SK-N-SH treated with all-trans-retinoic acid at 6 μM for 48 hours (cell line): ENCODE measurements around the gene MIS18A.

Source experiments
- ATAC-seq: fragments of 200-7000 bp; cut with Tn5 transposase; 3 replicates; pipeline ENCODE4 v1.9.1; 2020; ENCODE audit warnings: mild to moderate bottlenecking, moderate library complexity
- ARNTL ChIP-seq: fragments of 450-650 bp; formaldehyde crosslinking; IDR thresholded peaks from 2 replicates; pipeline ENCODE4 v1.5.0; 2020; ENCODE audit warnings: low read depth, mild to moderate bottlenecking, moderate library complexity, borderline replicate concordance
- BACH2 ChIP-seq: fragments of 250-450 bp; sonication (Bioruptor Pico); IDR thresholded peaks from 2 replicates; pipeline ENCODE4 v1.9.0; 2021; ENCODE audit warnings: mild to moderate bottlenecking, borderline replicate concordance
- CSDC2 ChIP-seq: fragments of 250-450 bp; sonication (Bioruptor Pico); IDR thresholded peaks from 2 replicates; pipeline ENCODE4 v1.5.0; 2020; ENCODE audit warnings: mild to moderate bottlenecking, moderate library complexity
- ESRRG ChIP-seq: fragments of 250-450 bp; sonication (Bioruptor Pico); IDR thresholded peaks from 2 replicates; pipeline ENCODE4 v1.6.1; 2021; ENCODE audit warnings: mild to moderate bottlenecking
- GLIS3 ChIP-seq: fragments of 250-450 bp; sonication (Bioruptor Pico); IDR thresholded peaks from 2 replicates; pipeline ENCODE4 v1.5.0; 2020; ENCODE audit warnings: mild to moderate bottlenecking, moderate library complexity
- ISL1 ChIP-seq: fragments of 250-450 bp; sonication (Bioruptor Pico); IDR thresholded peaks from 2 replicates; pipeline ENCODE4 v2.1.2; 2022; ENCODE audit warnings: mild to moderate bottlenecking, moderate library complexity
- OSR1 ChIP-seq: fragments of 250-450 bp; sonication (Bioruptor Pico); IDR thresholded peaks from 2 replicates; pipeline ENCODE4 v1.8.0; 2022; ENCODE audit warnings: moderate library complexity, mild to moderate bottlenecking, inconsistent platforms
- PPARA ChIP-seq: fragments of 250-450 bp; sonication (Bioruptor Pico); IDR thresholded peaks from 2 replicates; pipeline ENCODE4 v1.5.0; 2020; ENCODE audit warnings: mild to moderate bottlenecking, borderline replicate concordance
- SNAI2 ChIP-seq: fragments of 250-450 bp; sonication (Bioruptor Pico); IDR thresholded peaks from 2 replicates; pipeline ENCODE4 v1.5.0; 2020; ENCODE audit warnings: mild to moderate bottlenecking, moderate library complexity
- TCF4 ChIP-seq: fragments of 250-450 bp; sonication (Bioruptor Pico); IDR thresholded peaks from 2 replicates; pipeline ENCODE4 v1.8.0; 2021; ENCODE audit warnings: mild to moderate bottlenecking, moderate library complexity, borderline replicate concordance
- TOX ChIP-seq: fragments of 250-450 bp; sonication (Bioruptor Pico); IDR thresholded peaks from 2 replicates; pipeline ENCODE4 v1.8.0; 2021; ENCODE audit warnings: mild to moderate bottlenecking, moderate library complexity, borderline replicate concordance
- ZC3H10 ChIP-seq: fragments of 250-450 bp; sonication (Bioruptor Pico); IDR thresholded peaks from 2 replicates; pipeline ENCODE4 v1.5.1; 2021; ENCODE audit warnings: mild to moderate bottlenecking, moderate library complexity
- ZFP3 ChIP-seq: fragments of 250-450 bp; sonication (Bioruptor Pico); IDR thresholded peaks from 2 replicates; pipeline ENCODE4 v1.5.0; 2020; ENCODE audit warnings: mild to moderate bottlenecking, moderate library complexity
- ZFP30 ChIP-seq: fragments of 450-650 bp; formaldehyde crosslinking; IDR thresholded peaks from 2 replicates; pipeline ENCODE4 v1.5.0; 2022; ENCODE audit warnings: mild to moderate bottlenecking, moderate library complexity
- ZNF565 ChIP-seq: fragments of 450-650 bp; formaldehyde crosslinking; conservative IDR thresholded peaks from 2 replicates; pipeline ENCODE4 v1.5.0; 2020; ENCODE audit warnings: low read depth, mild to moderate bottlenecking, moderate library complexity
- ZNF70 ChIP-seq: fragments of 450-650 bp; formaldehyde crosslinking; IDR thresholded peaks from 2 replicates; pipeline ENCODE4 v1.5.0; 2020; ENCODE audit warnings: mild to moderate bottlenecking, moderate library complexity
- ZNF8 ChIP-seq: fragments of 450-650 bp; formaldehyde crosslinking; IDR thresholded peaks from 2 replicates; pipeline ENCODE4 v1.5.0; 2020; ENCODE audit warnings: mild to moderate bottlenecking, moderate library complexity
- TF ChIP-seq, protein P1 (sequence below): fragments of 250-450 bp; sonication (Bioruptor Pico); IDR thresholded peaks from 2 replicates; pipeline ENCODE4 v1.5.1; 2021; ENCODE audit warnings: mild to moderate bottlenecking, moderate library complexity
- TF ChIP-seq, protein P2 (sequence below): fragments of 250-450 bp; sonication (Bioruptor Pico); IDR thresholded peaks from 2 replicates; pipeline ENCODE4 v1.8.0; 2020; ENCODE audit warnings: mild to moderate bottlenecking, moderate library complexity, borderline replicate concordance
- TF ChIP-seq, protein P3 (sequence below): fragments of 250-450 bp; sonication (Bioruptor Pico); IDR thresholded peaks from 2 replicates; pipeline ENCODE4 v1.5.0; 2020; ENCODE audit warnings: mild to moderate bottlenecking, moderate library complexity
- TF ChIP-seq, protein P4 (sequence below): fragments of 250-450 bp; sonication (Bioruptor Pico); IDR thresholded peaks from 2 replicates; pipeline ENCODE4 v1.5.1; 2020; ENCODE audit warnings: low read depth, mild to moderate bottlenecking, moderate library complexity

MIS18A gene

DNA sequence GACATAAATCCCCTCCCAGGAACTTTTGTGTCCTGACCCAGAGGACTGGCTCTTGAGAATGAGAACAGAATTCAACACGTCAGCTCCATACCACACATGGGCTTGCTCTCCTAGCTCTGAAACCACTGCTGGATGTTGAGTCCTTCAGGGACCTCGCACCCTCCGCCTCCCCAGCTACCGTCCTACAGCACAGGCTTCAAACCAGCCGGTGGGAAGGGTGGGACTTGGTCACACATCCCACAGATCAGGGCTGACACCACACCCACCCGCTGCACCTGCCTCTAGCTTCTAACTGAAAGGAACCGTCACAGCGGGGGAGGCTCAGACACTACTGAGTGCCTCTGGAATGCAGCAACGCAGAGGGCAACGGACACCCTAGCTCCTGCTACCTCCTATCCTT is 43.8 kb upstream of the MIS18A start (continued):
- TF ChIP-seq BACH2 (CRISPR knock-in tag), result no peak
- TF ChIP-seq, protein P1, sequence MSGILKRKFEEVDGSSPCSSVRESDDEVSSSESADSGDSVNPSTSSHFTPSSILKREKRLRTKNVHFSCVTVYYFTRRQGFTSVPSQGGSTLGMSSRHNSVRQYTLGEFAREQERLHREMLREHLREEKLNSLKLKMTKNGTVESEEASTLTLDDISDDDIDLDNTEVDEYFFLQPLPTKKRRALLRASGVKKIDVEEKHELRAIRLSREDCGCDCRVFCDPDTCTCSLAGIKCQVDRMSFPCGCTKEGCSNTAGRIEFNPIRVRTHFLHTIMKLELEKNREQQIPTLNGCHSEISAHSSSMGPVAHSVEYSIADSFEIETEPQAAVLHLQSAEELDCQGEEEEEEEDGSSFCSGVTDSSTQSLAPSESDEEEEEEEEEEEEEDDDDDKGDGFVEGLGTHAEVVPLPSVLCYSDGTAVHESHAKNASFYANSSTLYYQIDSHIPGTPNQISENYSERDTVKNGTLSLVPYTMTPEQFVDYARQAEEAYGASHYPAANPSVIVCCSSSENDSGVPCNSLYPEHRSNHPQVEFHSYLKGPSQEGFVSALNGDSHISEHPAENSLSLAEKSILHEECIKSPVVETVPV, result no peak
- TF ChIP-seq, all 23 proteins: peak for 0

DNA sequence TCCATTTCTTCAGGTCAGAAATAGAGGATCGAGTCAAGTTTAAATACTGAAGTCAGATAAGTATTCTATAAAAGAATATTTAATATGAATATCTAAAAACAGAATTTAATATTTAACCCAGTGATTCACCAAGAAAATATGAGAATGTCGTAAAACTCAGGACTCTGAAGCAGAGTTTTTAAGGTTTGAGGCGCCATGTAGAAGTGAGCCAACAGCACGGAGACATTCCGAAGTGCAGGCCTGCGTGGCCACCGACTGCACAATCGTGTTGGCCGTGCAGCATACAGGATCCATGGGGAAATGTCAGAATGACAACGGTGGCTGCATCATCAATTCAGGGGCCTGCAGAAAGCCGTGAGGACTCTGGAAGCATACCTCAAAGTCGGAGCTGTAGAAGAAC is 43.3 kb upstream of the MIS18A start:
- ATAC-seq, result no peak

DNA sequence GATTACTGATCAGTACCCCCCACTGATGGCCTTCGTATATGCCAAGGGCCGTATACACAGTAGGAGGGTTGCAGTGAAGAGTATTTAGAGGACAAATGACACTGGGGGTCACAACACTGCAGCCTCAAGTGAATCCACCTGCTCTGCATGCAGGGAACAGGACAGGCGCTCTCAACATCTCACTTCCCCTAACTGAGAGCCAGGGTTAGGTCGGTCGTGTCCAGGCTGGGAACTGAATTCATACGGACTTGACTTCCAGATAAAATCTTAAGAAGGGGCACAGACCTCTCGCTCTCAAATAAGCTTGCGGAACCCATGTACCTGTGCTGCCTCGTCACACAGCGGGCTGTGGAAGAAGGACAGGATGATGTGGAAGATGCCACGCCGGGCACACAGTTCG is 42.6 kb upstream of the MIS18A start:
- no peak for ATAC-seq
- no peak for TF ChIP-seq TCF4
- no peak for TF ChIP-seq ZC3H10 (CRISPR knock-in tag)
- TF ChIP-seq, protein P2, sequence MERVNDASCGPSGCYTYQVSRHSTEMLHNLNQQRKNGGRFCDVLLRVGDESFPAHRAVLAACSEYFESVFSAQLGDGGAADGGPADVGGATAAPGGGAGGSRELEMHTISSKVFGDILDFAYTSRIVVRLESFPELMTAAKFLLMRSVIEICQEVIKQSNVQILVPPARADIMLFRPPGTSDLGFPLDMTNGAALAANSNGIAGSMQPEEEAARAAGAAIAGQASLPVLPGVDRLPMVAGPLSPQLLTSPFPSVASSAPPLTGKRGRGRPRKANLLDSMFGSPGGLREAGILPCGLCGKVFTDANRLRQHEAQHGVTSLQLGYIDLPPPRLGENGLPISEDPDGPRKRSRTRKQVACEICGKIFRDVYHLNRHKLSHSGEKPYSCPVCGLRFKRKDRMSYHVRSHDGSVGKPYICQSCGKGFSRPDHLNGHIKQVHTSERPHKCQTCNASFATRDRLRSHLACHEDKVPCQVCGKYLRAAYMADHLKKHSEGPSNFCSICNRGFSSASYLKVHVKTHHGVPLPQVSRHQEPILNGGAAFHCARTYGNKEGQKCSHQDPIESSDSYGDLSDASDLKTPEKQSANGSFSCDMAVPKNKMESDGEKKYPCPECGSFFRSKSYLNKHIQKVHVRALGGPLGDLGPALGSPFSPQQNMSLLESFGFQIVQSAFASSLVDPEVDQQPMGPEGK, result no peak
- no peak for TF ChIP-seq ZNF8
- TF ChIP-seq ARNTL (CRISPR knock-in tag), result no peak

More for the DNA sequence above, 43.3 kb upstream of the MIS18A start:
- no peak for TF ChIP-seq CSDC2
- no peak for TF ChIP-seq OSR1 (CRISPR knock-in tag)
- no peak for TF ChIP-seq ZC3H10 (CRISPR knock-in tag)
- TF ChIP-seq, protein P3, sequence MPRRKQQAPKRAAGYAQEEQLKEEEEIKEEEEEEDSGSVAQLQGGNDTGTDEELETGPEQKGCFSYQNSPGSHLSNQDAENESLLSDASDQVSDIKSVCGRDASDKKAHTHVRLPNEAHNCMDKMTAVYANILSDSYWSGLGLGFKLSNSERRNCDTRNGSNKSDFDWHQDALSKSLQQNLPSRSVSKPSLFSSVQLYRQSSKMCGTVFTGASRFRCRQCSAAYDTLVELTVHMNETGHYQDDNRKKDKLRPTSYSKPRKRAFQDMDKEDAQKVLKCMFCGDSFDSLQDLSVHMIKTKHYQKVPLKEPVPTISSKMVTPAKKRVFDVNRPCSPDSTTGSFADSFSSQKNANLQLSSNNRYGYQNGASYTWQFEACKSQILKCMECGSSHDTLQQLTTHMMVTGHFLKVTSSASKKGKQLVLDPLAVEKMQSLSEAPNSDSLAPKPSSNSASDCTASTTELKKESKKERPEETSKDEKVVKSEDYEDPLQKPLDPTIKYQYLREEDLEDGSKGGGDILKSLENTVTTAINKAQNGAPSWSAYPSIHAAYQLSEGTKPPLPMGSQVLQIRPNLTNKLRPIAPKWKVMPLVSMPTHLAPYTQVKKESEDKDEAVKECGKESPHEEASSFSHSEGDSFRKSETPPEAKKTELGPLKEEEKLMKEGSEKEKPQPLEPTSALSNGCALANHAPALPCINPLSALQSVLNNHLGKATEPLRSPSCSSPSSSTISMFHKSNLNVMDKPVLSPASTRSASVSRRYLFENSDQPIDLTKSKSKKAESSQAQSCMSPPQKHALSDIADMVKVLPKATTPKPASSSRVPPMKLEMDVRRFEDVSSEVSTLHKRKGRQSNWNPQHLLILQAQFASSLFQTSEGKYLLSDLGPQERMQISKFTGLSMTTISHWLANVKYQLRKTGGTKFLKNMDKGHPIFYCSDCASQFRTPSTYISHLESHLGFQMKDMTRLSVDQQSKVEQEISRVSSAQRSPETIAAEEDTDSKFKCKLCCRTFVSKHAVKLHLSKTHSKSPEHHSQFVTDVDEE, result no peak
- TF ChIP-seq ISL1 (CRISPR knock-in tag), result no peak
- no peak for TF ChIP-seq ZFP30 (CRISPR knock-in tag)
- TF ChIP-seq, all 23 proteins: peak for 0

DNA sequence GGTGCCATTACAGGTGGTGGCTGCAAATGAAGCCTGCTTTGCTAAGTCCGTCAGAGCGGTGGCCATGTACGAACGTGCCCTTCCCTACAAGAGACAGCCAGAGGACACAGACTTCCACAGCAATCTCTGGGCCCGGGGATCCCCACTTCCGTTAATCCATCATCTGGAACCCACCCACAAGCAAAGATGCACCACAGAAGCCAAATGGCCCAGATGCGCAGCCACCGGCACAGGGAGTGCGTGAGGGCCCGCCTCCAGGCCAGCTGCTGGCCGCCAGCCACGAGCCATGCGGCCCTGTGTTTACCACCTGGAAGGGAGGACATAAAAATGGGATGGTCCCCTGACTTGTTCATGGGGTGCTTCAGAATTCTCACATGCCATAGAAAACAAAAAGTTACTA is 41.9 kb upstream of the MIS18A start:
- ATAC-seq, result no peak
- TF ChIP-seq SNAI2 (no peak), PPARA (no peak), CSDC2 (no peak), ZFP3 (CRISPR knock-in tag) (no peak), GLIS3 (no peak), BACH2 (CRISPR knock-in tag) (no peak), ZC3H10 (CRISPR knock-in tag) (no peak), ZNF70 (CRISPR knock-in tag) (no peak), OSR1 (CRISPR knock-in tag) (no peak), TCF4 (no peak), ARNTL (CRISPR knock-in tag) (no peak), ZNF565 (CRISPR knock-in tag) (no peak), TOX (CRISPR knock-in tag) (no peak), ZFP30 (CRISPR knock-in tag) (no peak), ESRRG (CRISPR knock-in tag) (no peak), ISL1 (CRISPR knock-in tag) (no peak)
- TF ChIP-seq, protein P4, sequence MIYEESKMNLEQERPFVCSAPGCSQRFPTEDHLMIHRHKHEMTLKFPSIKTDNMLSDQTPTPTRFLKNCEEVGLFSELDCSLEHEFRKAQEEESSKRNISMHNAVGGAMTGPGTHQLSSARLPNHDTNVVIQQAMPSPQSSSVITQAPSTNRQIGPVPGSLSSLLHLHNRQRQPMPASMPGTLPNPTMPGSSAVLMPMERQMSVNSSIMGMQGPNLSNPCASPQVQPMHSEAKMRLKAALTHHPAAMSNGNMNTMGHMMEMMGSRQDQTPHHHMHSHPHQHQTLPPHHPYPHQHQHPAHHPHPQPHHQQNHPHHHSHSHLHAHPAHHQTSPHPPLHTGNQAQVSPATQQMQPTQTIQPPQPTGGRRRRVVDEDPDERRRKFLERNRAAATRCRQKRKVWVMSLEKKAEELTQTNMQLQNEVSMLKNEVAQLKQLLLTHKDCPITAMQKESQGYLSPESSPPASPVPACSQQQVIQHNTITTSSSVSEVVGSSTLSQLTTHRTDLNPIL (CRISPR knock-in tag), result no peak
- TF ChIP-seq, protein P1, result no peak
- TF ChIP-seq, protein P2, result no peak
- TF ChIP-seq, protein P3, result no peak
